SK-N-MC (cell line): ENCODE data around the gene FHAD1.

ENCODE experiments used
- DNase-seq: peaks from one replicate; pipeline ENCODE4 v3.0.0-alpha.2; 2011; ENCODE audit warnings: low read depth, low spot score
- H3K27ac ChIP-seq: fragments of 200-600 bp; sonication (generic); 2 replicates; pipeline ENCODE4 v1.5.1; 2016; ENCODE audit warnings: mixed run types
- H3K36me3 ChIP-seq: fragments of 200-600 bp; sonication (generic); 2 replicates; pipeline ENCODE4 v1.6.1; 2017; ENCODE audit warnings: antibody characterized with exemption, low read length, mixed read lengths; ENCODE audit not compliant: insufficient read depth
- H3K4me3 ChIP-seq: fragments of 200-600 bp; sonication (generic); 2 replicates; pipeline ENCODE4 v1.5.1; 2016
- H3K9ac ChIP-seq: fragments of 200-600 bp; sonication (generic); 2 replicates; pipeline ENCODE4 v1.8.0; 2017; ENCODE audit warnings: mixed run types, mixed read lengths; ENCODE audit not compliant: insufficient read length
- H3K9me3 ChIP-seq: fragments of 200-600 bp; sonication (generic); 2 replicates; pipeline ENCODE4 v1.6.1; 2017; ENCODE audit warnings: low read depth, mild to moderate bottlenecking, antibody characterized with exemption, low read length, moderate library complexity, mixed read lengths
- EZH2 ChIP-seq: fragments of 200-600 bp; sonication (generic); IDR thresholded peaks from one replicate; pipeline ENCODE4 v1.6.1; 2017; ENCODE audit warnings: antibody characterized with exemption
- FOXP2 ChIP-seq: optimal IDR thresholded peaks from 2 replicates; pipeline ENCODE3; 2011; ENCODE audit warnings: mild to moderate bottlenecking, moderate library complexity; ENCODE audit not compliant: insufficient read depth; ENCODE audit errors: extremely low read length, control extremely low read depth
- POLR2AphosphoS5 ChIP-seq: IDR thresholded peaks from 2 replicates; pipeline ENCODE4 v1.6.1; 2012; ENCODE audit warnings: mild to moderate bottlenecking, low read depth, low read length, borderline replicate concordance

Gene FHAD1

GRCh38 chr1:15322648-15323350 lies 75.8 kb downstream of the FHAD1 start:
- Histone ChIP-seq H3K4me3 (no peak overlapping the region), H3K9ac (no peak overlapping the region), H3K9me3 (no peaks in the 10 kb centered on the region), H3K27ac (peak overlapping the region; percentile 7; the same call in 1 of the 2 replicates), H3K36me3 (no peaks in the 10 kb centered on the region)
- no peak for DNase-seq
- TF ChIP-seq POLR2AphosphoS5 (no peak), FOXP2 (no peak)

DNA sequence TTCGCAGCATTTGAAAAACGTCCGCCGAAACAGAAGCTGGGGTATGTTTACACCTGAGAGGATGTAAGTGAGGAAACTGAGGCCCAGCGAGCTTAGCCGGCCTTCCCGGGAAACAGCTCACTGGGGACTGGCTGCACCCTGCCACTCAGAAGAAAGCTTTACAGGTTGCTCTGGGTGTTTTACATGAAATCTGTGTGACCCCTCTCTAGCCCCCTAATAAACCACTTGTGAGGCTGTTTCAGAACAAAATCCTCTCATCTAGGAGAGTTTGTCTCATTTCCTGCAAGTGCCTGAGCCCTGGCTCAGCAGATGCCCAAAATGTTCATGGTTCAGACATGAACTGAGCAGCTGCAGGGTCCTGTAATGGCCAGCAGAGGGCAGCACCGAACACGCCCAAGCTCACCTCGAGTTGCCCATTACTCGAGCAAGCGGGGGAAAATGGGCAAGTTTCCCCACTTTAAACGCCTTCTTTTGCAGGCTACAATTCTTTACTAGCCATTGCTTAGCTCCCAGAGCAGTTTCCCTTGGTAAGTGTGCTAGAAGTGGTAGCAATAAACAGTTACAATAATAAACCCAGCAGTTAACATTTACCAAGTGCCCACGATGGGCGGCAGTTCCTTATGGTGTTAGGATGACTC lies 76.4 kb downstream of the FHAD1 start:
- H3K4me3 ChIP-seq: no peak overlapping the region
- H3K36me3 ChIP-seq: no peaks in the 10 kb centered on the region
- no peak for DNase-seq
- no peak for TF ChIP-seq POLR2AphosphoS5
- no peak for TF ChIP-seq FOXP2
- TF ChIP-seq EZH2: no peak
- H3K9me3 ChIP-seq: no peaks in the 10 kb centered on the region
- H3K9ac ChIP-seq: no peak overlapping the region
- H3K27ac ChIP-seq: peak overlapping the region; percentile 7; the same call in 1 of the 2 replicates

DNA sequence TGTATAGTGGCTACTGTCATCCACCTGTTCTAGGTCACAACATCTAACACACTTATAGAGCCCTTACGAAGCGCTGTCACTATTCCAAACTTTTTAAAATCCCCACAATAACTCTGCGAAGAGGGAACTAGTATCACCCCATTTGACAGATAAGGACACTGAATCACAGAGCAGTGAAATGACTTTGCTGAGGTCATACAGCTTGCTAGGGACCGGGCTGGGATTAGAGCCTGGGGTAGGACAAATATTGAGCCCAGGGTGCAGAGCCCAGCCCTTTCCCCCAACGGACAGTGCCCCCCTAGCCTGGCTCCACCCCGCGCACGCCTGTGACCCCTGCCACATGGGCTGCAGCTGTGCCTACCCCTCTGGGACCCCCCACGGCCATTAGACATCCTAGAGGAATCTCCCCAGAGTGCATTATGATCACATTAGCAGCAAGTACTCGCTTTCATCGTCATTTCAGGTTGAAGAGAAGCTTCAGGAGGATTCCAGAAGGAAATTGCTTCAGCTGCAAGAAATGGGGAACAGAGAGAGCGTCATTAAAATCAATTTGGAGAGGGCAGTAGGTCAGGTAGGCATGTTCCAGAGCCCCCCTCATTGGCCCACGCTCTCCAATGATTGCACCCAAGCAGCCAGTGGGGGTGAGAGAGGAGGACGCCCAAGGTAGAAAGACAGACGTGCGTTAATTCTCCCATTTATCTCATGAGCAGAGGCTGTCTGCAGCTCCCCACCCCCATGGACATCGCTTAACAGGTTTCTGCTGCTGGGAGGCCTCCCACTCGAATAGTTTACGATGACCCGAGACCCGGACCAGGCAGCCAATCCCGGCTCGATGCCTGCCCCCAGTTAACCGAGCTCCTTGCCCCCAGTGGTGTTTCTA lies 77.2 kb downstream of the FHAD1 start:
- Histone ChIP-seq H3K9ac (no peak overlapping the region), H3K4me3 (no peak overlapping the region), H3K9me3 (no peaks in the 10 kb centered on the region), H3K27ac (no peak overlapping the region), H3K36me3 (no peaks in the 10 kb centered on the region)
- DNase-seq: no peak
- TF ChIP-seq FOXP2 (no peak), POLR2AphosphoS5 (no peak), EZH2 (no peak)

GRCh38 chr1:15324869-15325335 lies 77.9 kb downstream of the FHAD1 start:
- Histone ChIP-seq H3K9ac (no peak overlapping the region), H3K4me3 (no peak overlapping the region), H3K36me3 (no peaks in the 10 kb centered on the region), H3K9me3 (no peaks in the 10 kb centered on the region), H3K27ac (no peak overlapping the region)
- no peak for DNase-seq
- TF ChIP-seq POLR2AphosphoS5 (no peak), EZH2 (no peak), FOXP2 (no peak)

GRCh38 chr1:15325375-15326085 lies 78.5 kb downstream of the FHAD1 start:
- no peak for TF ChIP-seq POLR2AphosphoS5
- TF ChIP-seq EZH2: no peak
- no peak for TF ChIP-seq FOXP2

DNA sequence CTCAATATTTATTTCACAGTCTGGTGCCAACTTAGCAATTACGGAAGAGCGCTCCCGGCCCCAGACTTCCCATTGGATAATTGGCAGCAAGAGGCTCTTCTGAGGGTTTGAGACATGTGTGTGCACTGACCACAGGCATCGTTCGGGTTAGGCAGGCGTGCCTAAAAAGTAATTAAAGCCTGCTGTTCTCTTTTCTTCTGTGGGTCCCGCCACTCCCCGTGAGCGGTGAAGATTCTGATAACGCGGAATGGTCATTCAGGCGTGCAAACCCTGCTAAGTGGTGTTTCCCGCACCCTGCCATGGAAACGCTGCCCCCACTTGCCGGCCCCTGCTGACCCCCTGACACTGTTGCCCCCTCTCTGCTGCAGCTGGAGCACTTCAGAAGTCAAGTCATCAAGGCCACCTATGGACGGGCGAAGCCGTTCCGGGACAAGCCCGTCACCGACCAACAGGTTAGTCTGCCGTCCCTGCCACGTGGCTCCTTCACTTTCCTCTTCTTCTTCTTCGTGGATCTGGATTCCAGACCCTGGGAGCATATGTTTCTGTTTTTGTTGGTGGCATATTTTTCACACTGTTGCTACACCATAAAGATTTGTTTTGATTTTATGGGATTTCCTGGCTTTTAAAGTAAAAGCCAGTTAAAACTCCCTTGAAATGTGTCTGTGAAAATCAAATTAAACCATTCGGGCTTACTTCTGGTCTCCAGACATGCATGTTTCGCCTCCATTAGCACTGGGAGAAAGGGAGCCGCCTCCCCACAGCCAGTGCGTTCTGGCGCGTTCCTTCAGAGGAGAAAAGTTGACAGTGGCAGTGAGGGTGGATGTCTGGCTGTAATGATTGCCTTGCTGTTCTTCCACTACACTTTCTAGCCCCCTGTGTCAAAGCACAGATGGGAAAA lies 79.9 kb downstream of the FHAD1 start:
- no peak for DNase-seq
- TF ChIP-seq FOXP2: no peak
- no peak for TF ChIP-seq EZH2
- TF ChIP-seq POLR2AphosphoS5: no peak; the same call in 1 of the 2 replicates
- Histone ChIP-seq H3K9ac (peak overlapping the region; percentile 23), H3K27ac (peak overlapping the region; percentile 87), H3K36me3 (no peaks in the 10 kb centered on the region), H3K9me3 (no peaks in the 10 kb centered on the region), H3K4me3 (peak overlapping the region; percentile 34)

More at GRCh38 chr1:15325375-15326085, 78.5 kb downstream of the FHAD1 start:
- no peaks in the 10 kb centered on the region for H3K36me3 ChIP-seq
- no peak overlapping the region for H3K4me3 ChIP-seq
- H3K27ac ChIP-seq: no peak overlapping the region
- no peak overlapping the region for H3K9ac ChIP-seq
- no peaks in the 10 kb centered on the region for H3K9me3 ChIP-seq
- no peak for DNase-seq
